ENCODE measurements around the gene MAP2.

- TF ChIP-seq, protein P1, sequence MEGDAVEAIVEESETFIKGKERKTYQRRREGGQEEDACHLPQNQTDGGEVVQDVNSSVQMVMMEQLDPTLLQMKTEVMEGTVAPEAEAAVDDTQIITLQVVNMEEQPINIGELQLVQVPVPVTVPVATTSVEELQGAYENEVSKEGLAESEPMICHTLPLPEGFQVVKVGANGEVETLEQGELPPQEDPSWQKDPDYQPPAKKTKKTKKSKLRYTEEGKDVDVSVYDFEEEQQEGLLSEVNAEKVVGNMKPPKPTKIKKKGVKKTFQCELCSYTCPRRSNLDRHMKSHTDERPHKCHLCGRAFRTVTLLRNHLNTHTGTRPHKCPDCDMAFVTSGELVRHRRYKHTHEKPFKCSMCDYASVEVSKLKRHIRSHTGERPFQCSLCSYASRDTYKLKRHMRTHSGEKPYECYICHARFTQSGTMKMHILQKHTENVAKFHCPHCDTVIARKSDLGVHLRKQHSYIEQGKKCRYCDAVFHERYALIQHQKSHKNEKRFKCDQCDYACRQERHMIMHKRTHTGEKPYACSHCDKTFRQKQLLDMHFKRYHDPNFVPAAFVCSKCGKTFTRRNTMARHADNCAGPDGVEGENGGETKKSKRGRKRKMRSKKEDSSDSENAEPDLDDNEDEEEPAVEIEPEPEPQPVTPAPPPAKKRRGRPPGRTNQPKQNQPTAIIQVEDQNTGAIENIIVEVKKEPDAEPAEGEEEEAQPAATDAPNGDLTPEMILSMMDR (conservative IDR thresholded peaks at IDR 0.05), result no peak
- TF ChIP-seq EZH2 (IDR thresholded peaks at IDR 0.05; ENCODE audit: low read depth), result no peak
Observed at GRCh38 chr2:209456489-209456888, 32.6 kb downstream of the MAP2 start.

Measured in PC-9 (cell line).